CMK (cell line): ENCODE results near the gene RAB17.
"Not testable (repeated sequence)": the region's sequence is repeated elsewhere in the genome, so short reads cannot be mapped to it uniquely, and the experiment has no call there.

Experiments
- DNase-seq: peaks from one replicate; pipeline ENCODE4 v3.0.0-alpha.2; 2010; ENCODE audit warnings: low read depth

RAB17 gene

DNA sequence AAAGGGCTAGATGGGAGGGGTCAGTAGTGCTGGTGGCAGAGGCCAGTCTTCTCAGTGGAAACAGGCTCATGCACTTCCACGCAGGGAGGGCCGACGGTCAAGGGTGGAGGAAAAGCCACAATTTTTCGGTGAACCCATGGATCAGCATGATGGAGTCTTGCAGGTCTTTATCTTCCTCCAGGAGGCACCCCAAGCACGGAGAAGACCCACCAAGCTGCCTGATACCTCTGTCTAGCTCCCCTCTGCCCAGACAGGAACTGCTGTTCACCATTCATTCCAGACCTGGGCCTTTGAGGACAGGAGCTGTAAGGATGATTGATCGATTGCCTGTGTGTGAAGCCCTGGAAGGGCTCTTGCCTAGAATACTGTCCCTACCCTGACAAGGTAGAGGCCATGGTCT lies 34.0 kb upstream of the RAB17 start:
- no peak for DNase-seq

GRCh38 chr2:237623428-237624403 lies 33.2 kb upstream of the RAB17 start:
- no peak for DNase-seq

- no peak for DNase-seq
Measured at GRCh38 chr2:237618449-237618848, 27.9 kb upstream of the RAB17 start.

DNA sequence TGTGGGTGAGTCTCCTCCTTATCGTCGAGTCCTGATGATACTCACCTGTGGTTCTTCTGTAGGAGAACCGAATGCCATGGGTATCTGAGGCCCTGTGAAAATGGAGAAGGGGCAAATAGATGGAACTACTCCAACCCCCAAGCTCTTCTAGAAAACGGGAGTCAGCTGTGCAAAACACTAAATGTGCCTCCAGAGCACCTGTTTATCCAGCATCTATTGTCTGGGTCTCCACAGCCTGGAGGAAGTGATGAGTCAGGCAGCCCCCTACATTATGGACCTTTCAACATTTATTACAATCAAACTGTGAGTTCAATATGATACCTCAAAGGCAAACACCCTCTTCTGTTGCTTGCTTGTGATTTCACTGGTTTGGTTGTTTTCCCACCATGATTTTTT lies 27.1 kb upstream of the RAB17 start:
- DNase-seq: no peak

DNA sequence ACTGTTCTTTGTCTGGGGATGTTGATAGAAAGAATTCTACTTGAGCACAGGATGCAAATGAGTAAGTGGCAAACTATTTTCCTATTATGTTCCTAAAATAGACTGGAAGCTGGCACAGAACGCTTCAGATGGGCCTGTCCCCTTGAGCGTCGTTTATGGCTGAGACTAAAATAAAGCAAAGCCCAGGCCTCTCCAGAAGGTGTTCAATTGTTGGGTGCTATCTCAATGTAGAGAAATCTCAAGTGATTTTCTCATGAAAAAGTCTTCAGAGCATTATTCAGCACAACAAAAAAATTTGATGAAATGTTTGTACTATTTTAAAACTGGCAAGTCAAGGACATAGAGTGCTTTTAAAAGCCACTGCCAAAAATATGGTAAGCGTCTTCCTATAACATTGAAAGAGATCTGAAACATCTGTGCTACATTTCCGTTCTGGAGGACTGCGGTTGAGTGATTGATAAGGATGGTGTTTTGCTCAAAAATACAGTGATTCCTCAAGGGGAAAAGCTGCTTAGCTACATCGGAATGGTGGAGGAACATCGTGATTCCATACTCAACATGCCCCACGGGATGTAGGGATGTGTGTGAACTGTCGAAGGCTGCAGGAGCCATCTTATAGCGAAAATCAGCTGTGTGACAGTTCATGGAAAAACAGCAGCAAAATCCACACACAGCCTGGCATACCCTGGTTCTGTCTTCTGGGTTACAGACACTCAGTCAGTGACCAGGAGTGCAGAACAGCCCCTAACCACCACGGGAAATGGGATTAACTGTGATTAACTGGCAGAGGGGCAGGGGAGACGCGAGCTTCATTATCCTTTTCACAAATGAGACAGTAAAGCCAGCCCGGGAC lies 26.4 kb upstream of the RAB17 start:
- peak; percentile 20 for DNase-seq

- DNase-seq: no peak
Measured at GRCh38 chr2:237616373-237616733, 25.8 kb upstream of the RAB17 start.

DNA sequence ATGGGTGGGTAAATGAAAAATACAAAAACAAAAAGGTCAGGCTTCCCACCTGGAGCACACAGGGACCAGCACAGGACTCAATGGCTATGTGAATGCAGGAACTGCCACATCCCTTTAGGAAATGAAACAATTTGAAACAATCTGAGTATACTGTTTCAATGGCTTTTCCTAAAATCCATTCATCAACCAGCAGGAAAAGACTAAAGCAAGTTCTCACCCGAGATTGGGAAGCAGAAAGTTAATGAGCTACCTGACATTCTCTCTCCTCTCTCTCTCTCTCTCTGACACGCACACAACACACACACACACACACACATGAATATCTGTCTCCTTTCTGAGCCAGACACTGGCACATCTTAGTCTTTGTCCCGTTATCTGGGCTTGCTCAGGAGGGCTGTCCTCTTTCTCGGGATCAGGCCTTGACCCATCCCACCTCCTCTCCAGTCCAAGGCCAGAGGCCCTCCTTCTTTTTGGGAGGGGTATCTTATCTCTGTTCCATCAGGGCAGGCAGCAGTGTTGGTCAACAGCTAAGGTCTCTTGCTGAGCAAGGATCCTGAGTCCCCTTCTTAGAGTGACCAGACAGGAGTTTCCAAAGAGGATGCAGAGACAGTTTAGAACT lies 25.2 kb upstream of the RAB17 start:
- DNase-seq: no peak

- no peak for DNase-seq
Measured at GRCh38 chr2:237614151-237614720, 23.7 kb upstream of the RAB17 start.

DNA sequence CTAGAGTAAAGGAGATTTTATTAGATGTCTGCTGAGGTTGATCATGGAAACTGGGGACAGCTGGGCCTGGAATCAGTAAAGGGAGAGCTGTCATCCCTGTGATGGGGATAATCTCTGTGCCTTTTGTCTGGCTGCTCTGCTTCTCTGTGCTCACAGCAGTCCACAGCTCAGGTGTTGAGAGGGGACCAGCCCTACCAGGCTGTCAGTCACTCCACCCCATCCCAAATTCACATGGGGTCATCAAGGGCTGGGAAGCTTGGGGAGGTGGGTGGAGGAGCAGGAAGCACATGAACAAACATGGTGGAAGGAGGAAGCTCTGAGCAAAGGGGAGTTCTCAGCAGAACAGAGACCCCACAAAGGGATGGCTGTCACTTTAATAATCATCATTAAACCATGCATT lies 23.1 kb upstream of the RAB17 start:
- DNase-seq: no peak

DNA sequence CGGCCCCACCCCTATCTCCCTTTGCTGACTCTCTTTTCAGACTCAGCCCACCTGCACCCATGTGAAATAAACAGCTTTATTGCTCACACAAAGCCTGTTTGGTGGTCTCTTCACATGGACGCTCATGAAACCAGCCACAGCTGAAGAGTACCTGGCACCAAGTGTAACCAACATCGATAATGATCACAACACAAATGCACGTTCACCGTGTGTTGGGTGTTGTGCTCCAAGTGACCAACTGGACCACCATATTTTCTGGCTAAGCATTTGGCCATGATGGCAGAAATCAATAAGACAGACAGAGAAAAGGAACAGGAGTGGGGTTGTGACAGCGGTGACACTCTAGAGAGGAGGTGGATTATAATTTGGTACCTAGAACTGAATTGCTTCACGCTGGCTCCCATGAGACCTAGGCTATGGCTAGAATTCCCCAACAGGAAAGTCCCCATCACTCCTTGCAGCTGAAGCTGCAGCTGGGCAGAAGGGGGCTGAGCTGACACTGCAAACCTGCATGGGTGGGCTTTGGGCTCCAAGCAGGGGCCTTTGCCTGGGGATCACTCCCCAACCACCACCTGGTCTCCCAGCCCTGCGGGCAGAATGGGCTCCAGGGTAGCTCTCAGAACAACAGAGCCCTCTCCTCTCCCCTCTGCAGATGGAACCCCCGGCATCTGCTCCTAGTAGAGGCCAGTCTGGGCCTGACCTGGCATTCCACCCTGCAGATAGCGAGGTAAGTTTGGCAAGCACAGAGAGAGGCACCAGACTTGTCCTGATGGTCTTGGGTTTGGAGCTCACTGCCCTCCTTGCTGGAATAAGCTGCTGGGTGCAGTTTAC lies 22.2 kb upstream of the RAB17 start:
- DNase-seq: no peak

- DNase-seq: not testable (repeated sequence)
Measured at GRCh38 chr2:237606522-237606921, 16.0 kb upstream of the RAB17 start.

- DNase-seq: no peak
Measured at GRCh38 chr2:237604960-237605359, 14.4 kb upstream of the RAB17 start.

DNA sequence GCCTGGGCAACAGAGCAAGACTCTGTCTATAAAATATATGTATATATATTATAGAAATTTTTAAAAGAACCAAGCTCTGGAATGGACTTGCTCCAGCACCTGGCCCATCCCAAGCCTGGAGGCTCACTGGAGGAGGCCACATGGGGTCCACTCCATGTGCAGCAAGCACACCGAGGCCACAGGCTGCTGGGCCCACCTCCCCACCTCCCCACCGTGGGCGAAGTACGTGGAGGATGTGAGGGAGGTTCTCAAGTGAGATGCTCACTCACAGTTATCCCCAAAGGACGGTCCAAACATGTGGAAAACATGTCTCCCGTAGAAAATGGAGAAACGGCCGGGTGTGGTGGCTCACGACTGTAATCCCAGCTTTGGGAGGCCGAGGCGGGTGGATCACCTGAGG lies 13.9 kb upstream of the RAB17 start:
- no peak for DNase-seq

DNA sequence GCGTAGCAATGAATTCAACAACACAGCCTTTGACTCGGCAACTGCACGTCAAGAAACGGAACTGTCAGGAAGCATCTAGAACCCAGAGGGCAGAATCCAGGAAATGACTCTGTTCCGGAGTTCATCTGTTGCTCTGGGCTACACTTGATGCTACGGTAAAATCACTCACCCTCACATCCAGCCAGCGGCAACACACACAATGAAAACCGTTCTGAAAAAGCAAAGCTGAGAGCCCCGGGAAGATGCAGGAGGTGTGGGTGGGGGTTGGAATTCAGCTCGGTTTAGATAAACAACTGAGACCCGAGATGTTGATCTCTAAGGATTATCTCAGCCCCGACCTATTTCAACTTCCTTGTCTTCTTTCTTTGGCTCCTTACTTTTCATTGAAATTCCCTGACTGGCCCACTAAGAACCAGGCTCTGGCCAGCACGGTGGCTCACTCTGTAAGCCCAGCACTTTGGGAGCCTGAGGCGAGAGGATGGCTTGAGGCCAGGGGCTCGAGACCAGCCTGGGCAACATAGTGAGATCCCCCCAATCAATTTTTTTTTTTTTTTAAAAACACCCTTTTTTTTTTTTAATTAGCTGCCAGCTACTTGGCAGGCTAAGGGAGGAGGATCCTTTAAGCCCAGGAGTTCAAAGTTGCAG lies 13.3 kb upstream of the RAB17 start:
- DNase-seq: no peak

DNA sequence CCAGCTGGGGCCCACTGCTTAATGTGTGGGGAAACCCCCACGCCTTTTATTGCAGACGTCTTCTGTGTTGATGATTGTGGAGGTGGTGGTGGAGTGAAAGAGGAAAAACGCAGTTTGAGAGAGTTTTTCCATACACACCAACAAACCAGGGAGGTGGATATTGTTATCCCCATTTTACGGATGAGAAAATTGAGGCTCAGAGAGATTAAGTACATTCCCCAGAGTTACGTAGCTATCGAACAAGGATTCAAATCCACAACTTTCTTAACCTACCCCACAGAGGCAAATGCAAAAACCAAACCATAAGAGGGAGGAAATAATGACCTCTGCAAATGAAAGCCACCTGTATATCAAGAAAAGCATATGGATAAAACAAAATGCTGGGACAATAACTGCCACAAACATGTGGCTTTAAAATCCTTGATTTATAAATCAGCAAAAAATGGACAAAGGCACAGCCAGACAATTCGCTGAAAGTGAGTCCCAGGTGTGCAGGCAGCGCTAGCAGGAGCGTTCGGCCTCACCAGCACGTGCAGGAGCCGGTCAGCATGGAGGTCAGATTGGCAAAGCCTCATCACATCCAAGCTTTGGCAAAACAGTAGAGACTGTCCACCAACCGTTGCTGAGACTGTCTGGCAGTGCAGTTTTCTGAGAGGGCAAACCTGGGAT lies 12.6 kb upstream of the RAB17 start:
- DNase-seq: no peak

DNA sequence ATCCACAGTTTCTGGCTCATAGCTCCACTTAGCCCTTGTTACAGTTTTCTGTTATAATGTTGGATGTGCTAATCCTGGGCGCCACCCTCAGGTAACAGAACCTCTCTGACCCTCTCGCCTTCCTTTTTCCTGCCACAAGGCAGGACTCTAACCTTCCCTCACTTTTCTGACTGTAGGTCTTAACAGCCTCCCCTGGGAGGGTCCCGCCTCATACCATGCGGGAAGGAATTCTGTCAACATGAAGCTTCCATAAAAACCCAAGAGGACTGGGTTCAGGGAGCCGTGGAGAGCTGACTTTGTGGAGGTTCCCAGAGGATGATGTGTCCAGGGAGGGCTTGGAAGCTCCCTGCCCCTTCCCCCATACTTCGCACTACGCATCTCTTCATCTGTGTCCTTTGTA lies 11.9 kb upstream of the RAB17 start:
- DNase-seq: no peak

DNA sequence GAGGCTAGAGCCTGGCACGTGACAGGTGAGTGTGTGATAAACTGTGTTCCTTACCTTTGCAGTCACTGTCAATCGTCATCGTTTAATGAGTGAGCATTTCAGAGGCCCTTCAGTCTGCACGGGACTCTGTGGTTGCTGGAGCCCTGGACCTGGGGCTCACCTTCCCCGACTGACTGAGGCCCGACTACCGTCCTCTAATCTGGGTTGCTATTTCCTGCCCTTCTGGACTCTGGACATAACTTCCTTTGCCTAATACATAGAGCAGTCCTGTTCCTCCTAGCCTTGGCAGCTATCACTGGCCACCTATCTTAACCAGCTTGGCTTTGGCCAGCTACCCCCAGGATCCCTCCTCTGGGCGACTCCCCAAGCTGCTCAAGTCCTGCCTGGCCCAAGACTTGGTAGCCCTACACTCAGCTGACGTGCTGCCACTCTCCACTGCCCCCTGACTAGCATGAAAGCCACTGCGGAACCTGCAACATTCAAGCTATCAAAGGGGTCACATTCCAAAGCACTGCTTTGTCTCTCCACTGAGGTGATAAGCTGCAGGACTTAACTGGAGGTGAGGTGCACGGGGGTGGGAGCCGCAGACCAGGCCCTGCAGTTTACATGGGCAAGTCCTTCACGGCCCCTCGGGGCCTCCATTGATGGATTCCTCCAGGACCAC lies 11.1 kb upstream of the RAB17 start:
- no peak for DNase-seq

GRCh38 chr2:237600205-237600846 lies 9.8 kb upstream of the RAB17 start:
- no peak for DNase-seq

- DNase-seq: no peak
Measured at GRCh38 chr2:237599465-237600110, 9.1 kb upstream of the RAB17 start.
